Endothelial cell of umbilical vein (primary cell): Measurements from ENCODE around the gene NSD2.

Experiments used
- CTCF ChIP-seq, 2 donors: IDR thresholded peaks; 1 replicate in 1 of 2; 2 replicates in 1 of 2; pipeline ENCODE4 v1.5.1; 2011; ENCODE audit warnings: low read length in 2 of 2, mild to moderate bottlenecking in 2 of 2, moderate library complexity in 2 of 2, control low read depth in 1 of 2, inconsistent platforms in 1 of 2, low read depth in 1 of 2; ENCODE audit not compliant: insufficient read depth in 1 of 2; ENCODE audit errors: extremely low read depth in 1 of 2
- GATA2 ChIP-seq: IDR thresholded peaks from 2 replicates; pipeline ENCODE4 v1.7.0; 2011; ENCODE audit warnings: low read depth, mild to moderate bottlenecking, moderate library complexity, mixed read lengths, low read length; ENCODE audit not compliant: insufficient read length, insufficient read depth
- JUN ChIP-seq: IDR thresholded peaks from 2 replicates; pipeline ENCODE4 v1.6.1; 2011; ENCODE audit warnings: borderline replicate concordance, low read depth; ENCODE audit not compliant: insufficient read length, insufficient read depth
- MAX ChIP-seq: IDR thresholded peaks from 2 replicates; pipeline ENCODE4 v1.6.1; 2011; ENCODE audit not compliant: insufficient read depth, insufficient read length
- MYC ChIP-seq: IDR thresholded peaks from one replicate; pipeline ENCODE4 v1.6.1; 2011; ENCODE audit warnings: mild to moderate bottlenecking, low read depth, low read length
- POLR2A ChIP-seq: IDR thresholded peaks from 2 replicates; pipeline ENCODE4 v1.6.1; 2012; ENCODE audit warnings: low read depth, mild to moderate bottlenecking, control low read depth, low read length
- POLR2AphosphoS5 ChIP-seq: IDR thresholded peaks from 2 replicates; pipeline ENCODE4 v1.6.1; 2012; ENCODE audit warnings: low read depth, mild to moderate bottlenecking, control low read depth, low read length, moderate library complexity; ENCODE audit not compliant: insufficient read depth

- TF ChIP-seq MAX (no peak), MYC (no peak), POLR2A (no peak), CTCF (IDR thresholded peaks at IDR 0.05; ENCODE audit: extremely low read depth in 1 of 2, insufficient read depth in 1 of 2, low read depth in 1 of 2, low read length in 2 of 2) (no peak), POLR2AphosphoS5 (no peak), GATA2 (no peak), JUN (no peak)
These were observed 77.8 kb downstream of the NSD2 start for GRCh38 chr4:1948892-1949436.
